ENCODE data around the gene DNPEP.

DNPEP gene

DNA sequence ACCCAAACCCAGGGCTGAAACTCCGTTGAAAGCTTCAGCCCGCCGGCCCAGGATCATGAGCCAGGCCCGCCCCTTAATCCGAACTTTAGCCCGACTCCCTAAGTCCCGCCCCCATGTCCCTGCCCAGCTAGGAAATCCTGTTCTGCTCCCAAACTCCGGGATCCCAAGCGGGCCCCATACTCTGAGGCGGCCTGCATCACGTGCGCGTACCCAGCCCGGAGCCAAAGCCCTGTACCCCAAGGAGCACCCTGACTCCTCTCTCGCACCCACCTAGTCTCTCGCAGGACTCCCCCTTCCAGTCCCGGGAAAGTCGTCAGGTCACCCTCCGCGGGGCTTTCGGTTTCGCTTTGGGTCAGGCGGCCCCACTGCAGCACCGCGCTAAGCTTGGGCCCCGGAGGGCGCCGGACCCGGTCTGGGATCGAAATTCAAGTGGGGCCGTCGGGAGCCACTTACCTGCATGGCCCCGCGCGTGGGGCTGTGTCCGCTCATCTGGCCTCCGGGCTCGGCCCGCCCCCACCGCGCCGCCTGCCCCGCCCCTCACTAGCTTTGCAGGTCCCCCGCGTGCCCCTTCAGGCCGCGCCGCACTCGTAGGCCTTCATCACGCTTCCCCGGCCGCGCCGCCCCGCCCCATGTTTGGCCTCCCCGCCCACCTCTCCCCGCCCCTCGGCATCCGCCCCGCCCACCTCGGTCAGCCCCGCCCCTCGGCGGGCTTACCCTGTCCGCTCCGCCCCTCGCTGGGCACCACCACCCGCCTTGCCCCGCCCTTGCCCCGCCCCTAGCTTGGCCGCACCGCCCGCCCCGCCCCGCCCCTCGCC lies at the start of gene DNPEP:
Gene DNPEP, minus strand, starts transcription at position 607 of the 815 bp plus-strand sequence. Its CDS starts 118 bp downstream, at position 489.
- DNase-seq (ENCODE audit: low spot score) = peak; percentile 98

DNA sequence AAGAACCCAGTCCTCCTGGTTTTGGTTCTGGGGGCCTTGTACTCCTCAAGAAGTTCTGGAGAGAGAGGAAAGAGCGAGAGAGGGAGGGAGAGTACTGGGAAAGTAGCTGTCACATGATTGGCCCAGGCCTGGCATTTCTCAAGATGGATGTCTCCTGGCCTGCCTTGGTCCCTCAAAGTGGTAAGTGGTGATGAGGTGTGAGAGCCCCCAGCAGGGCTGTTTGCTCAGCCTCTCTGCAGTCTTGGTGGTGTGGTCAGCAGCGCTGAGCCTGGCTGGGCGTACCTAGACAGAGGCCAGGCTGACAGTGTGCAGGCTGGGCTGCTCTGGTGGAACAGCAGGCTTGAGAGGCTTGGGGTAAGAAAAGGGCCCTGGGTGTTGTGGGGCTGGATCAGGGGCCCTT lies 49.4 kb upstream of the DNPEP start:
- no peak for DNase-seq (ENCODE audit: low spot score)

DNA sequence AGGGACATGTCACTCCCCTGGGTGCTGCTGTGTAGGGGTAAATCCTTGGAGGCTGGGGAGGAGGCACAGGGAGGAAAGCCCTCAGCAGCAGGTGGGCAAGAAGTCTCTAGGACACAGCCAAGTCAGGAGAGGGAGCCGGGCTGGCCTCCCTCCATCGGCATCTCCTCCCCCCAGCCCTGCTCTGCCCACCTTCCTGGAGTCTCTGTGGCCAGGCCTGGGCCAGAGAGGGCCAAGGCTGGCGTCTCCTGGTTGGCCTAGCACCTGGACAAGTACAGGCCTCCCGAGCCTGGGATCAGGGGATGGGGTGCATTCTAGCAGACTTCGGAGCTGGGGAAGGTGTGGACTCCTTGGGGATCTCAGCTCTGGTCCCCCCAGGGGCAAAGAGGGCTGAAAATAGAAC lies 48.8 kb upstream of the DNPEP start:
- DNase-seq (ENCODE audit: low spot score) = no peak

DNA sequence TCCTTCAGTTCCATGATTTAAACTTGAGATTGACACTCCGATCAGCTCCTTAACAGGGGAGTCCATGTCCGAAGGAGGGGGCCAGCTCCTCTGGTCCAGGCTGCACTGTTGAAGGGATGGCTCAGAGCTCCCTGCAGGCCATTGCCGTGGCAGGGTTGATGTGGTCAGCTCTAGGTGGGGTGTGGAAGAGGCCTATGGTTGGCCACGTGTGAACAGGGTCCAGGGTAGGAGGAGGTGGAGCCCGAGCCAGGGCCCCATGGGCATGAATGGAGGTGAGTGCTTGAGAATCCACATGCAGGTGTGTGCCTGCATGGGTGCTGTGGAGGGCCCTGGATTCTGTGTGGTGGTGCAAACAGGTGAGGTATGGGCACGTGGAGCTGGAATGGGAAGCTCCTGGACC lies 48.0 kb upstream of the DNPEP start:
- DNase-seq (ENCODE audit: low spot score) = no peak

DNA sequence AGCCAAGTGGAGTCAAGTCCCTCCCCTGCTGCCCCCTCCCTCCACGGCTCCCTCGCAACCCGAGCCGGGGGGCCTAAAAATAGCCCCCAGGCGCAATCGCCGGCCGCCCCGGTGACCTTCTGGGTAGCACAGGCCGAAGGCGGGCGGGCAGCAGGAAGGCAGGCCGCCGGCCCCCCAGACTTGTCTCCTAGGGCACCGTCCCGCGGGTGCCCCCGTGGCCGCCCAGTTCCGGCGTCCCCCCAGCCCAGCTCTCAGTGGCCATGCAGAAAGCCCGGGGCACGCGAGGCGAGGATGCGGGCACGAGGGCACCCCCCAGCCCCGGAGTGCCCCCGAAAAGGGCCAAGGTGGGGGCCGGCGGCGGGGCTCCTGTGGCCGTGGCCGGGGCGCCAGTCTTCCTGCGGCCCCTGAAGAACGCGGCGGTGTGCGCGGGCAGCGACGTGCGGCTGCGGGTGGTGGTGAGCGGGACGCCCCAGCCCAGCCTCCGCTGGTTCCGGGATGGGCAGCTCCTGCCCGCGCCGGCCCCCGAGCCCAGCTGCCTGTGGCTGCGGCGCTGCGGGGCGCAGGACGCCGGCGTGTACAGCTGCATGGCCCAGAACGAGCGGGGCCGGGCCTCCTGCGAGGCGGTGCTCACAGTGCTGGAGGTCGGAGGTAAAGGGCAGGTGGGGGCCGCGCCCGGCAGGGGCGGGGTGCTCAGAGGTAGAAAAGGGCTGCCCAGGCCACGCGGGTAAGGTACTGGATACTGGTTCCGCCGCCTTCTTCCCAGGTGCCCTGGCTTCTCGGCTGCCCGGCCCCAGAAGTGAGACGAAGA lies 47.2 kb upstream of the DNPEP start, which contains the start of gene SPEG:
Gene SPEG, plus strand, starts transcription at position 126 of the 808 bp plus-strand sequence. Its CDS starts 135 bp downstream, at position 261.
- peak; percentile 57 for DNase-seq (ENCODE audit: low spot score)

DNA sequence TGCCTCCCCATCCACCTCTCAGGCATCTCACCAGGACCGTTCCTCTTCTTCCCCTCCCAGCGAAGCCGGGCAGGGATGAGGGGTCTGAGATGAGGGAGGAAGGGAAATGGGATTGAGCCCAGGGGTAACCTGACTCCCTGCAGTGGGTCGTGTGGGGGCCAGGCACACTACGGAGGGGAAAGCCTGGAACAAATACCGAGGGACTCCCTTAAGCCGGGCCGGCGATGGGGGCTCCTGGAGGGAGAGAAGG lies 46.7 kb upstream of the DNPEP start:
- no peak for DNase-seq (ENCODE audit: low spot score)

DNA sequence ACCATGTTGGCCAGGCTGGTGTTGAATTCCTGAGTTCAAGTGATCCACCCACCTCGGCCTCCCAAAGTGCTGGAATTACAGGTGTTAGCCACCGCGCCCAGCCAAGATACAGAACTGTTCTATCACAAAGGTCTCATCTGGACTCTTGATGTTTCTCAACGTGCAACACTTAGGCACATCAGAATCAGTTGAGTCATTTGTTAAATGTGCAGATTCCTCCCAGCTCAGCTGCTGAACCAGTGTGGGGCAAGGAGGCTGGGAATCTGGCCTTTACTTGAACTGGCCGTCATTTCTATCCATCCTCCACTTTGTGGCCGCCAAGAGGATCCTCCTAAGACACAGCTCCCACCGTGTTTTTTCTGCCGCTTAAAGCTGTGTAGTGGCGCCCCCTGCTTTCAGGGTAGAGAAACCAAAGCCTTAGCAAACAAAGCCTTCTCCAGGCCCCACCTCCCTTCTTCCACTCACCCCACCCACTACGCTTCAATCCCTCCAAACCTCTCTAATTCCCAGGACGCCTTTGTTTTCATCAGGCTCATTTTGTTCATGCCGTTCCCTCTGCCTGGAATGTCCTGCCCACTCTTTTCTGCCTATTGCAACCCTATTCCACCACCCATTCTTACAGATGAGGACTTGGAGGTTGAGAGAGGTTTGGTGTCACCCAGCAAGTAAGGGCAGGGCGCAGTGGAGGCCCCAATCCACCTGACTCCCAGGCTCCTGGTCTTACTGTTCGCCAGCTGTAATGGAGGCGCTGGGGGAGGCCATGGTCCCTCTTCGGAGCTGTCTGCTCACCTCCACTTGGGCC lies 46.2 kb upstream of the DNPEP start:
- peak; percentile 48 for DNase-seq (ENCODE audit: low spot score)

DNA sequence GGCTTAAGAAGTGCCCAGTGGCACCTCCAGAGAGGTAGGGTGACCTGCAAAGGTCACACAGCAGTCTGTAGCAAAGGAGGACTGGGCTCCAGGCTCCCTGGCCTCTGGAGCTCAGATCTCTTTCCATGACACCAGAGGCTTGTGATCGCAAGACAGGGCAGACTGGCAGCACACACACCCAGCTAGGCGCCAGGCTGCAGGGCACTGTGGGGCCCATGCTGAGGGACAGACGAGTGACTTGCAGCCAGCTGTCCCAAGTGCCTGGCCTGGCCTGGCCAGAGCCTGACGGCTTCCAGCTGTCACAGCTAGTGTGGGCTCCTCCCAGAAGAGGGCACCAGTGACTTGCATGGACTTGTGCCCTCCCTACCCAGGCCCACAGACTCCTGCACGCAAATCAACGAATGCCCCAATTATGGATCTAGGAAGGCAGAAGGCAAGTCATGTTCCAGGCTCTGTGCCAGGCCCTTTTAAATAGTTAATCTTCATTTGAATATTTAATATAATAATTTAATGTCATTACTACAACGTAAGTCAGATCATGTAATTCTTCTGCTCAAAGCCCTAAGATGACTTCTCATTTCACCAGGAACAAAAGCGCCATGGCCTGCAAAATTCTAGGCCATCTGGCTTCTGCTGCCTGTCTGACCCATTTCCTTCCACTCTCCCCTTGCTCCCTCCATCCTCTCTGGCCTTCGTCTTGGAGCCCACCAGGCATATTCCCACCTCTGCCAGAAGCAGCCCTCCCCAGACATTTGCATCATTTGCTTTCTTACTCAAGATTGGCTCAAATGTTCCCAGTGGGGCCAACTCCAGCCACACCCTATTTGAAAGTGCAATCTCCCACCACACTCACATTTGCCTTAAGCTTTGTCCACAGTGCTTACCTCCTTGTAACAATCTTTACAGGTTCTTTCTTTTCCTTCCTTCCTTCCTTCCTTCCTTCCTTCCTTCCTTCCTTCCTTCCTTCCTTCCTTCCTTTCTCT lies 43.2 kb upstream of the DNPEP start:
- peak; percentile 70 for DNase-seq (ENCODE audit: low spot score)

DNA sequence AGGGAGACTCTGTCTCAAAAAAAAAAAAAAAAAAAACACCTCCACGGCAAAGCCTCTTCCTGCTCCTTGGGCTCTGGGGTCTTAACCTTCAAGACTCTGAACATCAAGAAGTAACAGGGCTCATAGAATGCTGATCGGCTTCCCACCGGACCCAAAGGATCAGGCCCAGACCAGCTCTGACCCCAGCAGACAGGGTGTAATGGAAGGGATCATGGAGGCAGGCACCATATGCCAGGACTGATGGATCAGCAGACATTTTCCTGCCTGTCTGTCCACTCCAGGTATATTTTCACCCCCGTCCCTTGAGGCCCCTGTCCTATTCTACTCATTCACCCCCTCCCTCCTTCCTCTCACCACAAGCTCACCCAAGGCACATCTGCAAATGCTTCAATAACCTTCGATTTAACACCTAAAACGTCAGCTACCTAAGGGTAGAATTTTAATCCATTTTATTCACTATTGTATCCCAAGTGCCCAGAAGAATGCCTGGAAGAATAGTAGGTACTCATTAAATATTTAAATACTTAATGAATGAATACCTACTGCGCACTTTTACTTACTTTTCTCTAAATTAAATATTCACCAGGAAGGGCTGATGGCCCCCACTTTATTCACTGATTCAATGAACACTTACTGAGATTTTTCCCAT lies 42.4 kb upstream of the DNPEP start:
- DNase-seq (ENCODE audit: low spot score) = no peak

DNA sequence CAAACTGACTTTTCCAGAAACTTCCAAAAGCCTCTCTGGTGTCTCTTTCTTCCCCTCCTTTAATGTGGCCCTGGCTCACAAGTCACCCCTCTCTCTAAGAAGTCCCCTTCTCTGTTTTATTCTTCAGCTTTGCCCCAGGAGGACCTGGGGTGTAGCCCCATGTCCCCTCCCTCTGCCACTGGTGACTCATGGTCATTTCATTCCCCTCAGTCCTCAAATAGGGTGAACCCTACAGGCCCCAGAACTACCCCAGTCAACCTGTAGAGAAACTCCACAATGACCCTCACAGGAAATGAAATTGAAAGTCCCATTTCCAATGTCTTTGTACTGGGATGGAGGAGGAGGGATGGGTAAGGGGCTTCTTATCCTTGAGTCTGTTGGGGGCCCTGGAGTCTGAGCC lies 40.8 kb upstream of the DNPEP start:
- no peak for DNase-seq (ENCODE audit: low spot score)

DNA sequence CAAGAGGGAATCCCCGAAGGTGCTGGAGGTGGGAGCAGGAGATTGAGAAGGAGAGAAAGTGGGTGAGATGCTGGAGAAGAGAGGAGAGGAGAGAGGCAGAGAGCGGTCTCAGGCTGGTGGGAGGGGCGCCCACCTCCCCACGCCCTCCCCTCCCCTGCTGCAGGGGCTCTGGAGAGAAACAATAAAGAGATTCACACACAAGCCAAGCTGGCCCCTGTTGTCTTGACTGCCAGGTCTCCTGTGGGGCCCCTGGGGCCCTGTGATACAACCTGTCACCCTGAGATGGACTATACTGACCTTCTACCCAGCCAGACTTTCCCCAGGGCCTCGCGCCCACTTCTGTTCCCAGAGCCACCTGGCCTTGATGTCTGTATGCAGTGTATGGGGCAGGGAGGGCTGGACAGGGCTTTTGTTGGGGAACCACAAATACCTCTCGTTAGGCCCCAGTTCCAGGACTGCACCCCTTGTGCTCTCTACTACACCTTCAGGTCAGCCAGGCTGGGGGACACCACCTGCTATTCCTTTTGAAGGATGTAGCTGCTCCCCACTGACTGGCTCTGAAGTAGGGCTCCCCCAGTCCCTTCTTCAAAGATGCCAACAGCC lies 38.9 kb upstream of the DNPEP start:
- no peak for DNase-seq (ENCODE audit: low spot score)

DNA sequence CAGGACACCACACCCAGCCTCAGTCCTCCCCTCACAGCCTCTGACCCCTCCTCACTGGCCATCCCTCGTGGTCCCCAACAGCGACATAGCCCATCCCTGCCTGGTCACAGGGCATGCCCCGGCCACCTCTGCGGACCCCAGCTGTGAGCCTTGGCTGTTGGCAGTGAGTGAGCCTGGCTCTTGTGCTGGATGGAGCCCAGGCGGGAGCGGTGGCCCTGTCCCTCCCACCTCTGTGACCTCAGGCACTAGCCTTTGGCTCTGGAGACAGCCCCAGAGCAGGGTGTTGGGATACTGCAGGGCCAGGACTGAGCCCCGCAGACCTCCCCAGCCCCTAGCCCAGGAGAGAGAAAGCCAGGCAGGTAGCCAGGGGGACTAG lies 38.3 kb upstream of the DNPEP start:
- DNase-seq (ENCODE audit: low spot score) = no peak

DNA sequence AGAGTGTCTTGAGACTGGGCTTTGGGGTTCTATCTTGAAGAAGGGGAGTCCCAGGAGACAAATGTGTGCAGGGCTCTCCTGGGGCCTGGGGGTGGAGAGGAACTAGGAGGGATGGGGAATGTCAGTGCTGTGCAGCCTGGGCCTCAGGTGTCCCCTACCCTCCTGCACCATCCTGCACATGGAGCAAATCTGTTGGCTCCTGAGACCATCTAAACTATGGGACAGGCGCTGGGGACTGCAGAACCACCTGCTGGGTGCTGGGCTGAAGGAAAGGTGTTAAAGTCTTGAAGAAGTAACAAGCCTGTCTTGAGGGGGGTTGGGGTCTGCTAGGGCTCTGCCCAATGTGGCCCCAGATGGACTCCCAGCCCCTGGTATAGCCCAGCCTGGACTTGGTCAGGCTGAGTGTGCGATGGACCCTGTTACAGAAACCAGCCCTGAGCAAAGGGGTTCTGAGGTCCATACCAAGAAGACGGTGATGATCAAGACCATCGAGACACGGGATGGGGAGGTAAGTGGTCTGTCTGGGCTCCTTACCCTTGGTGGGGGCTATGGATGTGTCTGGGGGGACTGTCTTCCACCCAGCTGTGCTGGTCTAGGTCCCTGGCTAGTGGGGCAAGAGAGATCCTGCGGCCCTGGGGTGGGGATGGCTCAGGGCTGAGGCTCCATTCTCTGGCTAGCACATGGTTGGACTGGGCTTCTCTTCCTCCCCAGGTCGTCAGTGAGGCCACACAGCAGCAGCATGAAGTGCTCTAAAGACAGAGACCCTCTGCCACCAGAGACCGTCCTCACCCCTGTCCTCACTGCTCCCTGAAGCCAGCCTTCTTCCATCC lies 37.7 kb upstream of the DNPEP start:
- DNase-seq (ENCODE audit: low spot score) = no peak

DNA sequence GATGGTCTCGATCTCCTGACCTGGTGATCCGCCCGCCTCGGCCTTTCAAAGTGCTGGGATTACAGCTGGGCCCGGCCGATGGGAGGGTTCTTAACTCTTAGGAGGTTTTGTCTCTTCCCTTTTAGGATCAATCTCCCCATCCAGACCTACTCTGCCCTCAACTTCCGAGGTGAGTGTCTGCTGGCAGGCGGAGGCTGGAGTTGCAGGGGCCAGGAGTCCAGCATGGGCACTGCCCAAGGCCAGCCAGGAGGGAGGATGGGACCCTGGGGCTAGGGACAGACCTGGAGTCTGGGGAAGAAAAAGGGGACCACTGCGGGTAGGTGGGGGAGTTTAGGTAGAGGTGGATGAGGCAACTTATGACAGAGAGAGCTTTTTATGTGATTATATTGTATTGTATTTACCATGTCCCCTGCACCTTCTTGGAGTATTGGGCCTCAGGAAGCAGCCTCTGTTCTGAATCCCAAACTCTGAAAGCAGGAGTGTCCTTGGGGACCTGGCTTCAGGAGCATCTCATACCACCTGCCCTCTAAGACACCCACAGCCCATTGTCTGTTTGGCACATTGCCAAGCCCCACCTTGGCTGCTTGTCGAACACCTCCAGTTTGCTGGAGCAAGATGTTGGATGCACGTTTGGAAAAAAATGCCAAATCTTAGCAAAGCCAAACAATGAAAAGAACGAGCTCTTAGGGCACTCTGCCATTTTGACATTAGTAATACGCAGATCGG lies 36.1 kb upstream of the DNPEP start:
- DNase-seq (ENCODE audit: low spot score) = no peak

DNA sequence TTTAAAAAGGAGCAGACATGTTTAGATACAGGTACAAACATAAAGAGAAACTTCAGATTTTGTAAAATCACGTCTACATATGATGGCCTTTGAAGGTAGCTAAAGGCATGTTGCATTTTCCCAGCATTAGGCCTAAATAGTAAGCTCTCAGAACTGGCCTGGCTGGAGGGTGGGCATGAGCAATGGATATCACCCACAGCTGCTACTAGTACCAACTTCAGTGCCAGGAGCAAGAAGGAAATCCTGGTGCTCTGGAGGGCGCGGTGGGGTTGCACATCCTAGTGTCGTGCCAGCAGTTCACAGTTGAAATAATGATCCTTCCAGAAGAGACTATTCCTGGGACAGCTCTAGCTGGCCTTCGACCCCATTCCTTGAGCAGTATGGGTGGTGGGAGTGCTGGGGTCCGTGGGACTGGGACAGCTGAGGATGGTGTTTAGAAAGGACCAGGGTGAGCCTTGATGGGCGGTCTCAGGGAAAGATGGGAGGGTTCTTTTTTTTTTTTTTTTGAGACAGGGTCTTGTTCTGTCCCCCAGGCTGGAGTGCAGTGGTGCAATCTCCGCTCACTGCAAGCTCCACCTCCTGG lies 35.3 kb upstream of the DNPEP start:
- no peak for DNase-seq (ENCODE audit: low spot score)

DNA sequence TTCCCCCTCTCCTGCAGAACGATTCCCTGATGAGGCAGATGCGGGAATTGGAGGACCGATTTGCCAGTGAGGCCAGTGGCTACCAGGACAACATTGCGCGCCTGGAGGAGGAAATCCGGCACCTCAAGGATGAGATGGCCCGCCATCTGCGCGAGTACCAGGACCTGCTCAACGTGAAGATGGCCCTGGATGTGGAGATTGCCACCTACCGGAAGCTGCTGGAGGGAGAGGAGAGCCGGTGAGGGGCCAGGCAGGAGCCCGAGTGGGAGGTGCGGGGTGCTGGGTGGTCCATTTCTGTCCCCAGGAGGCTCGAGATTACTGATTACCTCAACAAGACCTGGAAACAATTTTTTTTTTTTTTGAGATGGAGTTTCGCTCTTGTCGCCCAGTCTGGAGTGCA lies 33.6 kb upstream of the DNPEP start:
- DNase-seq (ENCODE audit: low spot score) = no peak

DNA sequence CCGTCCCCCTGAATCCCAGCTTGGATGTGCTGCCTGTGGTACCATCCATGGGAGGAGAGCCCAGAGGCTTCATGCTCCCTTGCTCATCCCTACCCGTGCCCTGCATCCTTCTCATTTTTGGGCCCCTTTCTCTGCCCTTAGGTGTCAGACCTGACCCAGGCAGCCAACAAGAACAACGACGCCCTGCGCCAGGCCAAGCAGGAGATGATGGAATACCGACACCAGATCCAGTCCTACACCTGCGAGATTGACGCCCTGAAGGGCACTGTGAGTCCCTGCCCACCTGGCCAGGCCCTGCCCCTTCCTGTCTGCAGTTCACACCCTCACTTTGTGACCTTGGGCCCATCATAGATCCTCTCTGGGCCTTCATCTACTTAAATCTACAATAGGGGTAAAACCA lies 33.0 kb upstream of the DNPEP start:
- no peak for DNase-seq (ENCODE audit: low spot score)

DNA sequence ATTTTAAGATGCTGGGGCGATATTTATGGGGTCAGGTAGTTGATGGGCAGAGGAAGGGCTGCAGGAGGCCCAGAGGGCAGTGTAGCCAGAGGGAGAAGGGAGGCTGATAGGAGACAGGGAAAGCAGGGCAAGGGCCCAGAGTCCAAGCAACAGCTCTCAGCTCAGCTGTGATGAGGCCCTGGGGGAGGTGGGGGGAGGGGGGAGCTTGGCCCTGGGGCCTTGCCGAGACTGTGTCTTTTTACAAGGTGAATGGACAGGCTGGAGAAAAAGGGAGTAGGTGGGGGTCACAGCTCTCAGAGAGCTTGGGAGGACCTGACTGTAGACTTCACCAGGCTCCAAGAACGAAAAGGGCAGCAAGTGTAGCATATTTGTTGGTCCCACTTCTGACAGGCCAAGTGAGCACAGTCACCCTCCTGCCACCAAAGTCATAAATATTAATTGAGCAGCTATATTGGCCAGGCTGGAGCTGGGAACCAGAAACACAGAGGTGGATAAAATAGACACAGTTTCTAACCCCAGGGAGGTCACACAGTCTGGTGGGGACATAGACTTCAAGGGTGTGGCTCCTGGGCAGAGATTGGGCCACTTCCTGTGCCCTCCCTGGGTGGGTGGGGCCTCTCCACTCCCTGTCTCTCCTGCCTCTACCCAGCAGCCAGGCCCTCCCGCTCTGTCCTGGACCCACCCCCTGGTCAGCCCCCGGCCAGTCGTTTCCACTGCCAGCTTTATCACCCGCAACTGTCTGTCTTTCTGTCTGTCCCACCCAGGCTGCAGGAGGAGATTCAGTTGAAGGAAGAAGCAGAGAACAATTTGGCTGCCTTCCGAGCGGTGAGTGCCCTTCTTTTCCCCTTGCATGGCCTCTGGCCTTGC lies 31.9 kb upstream of the DNPEP start:
- no peak for DNase-seq (ENCODE audit: low spot score)
